ENCODE results near the gene SPEF1.

- TF ChIP-seq CTCF (IDR thresholded peaks at IDR 0.05) = no peak
- no peak for TF ChIP-seq POLR2A (IDR thresholded peaks at IDR 0.05)
These were observed 21.4 kb upstream of the SPEF1 start for GRCh38 chr20:3802524-3803239.
